K562 (cell line): ENCODE data around the gene NBEAL2. TPM values are rescaled to one million over a fixed set of nuclear protein-coding genes. Genes with fewer than 3 reads are reported as not detected.

Experiments
- AFF4 ChIP-seq: sonication (generic); formaldehyde crosslinking; IDR thresholded peaks from 2 replicates; pipeline ENCODE4 v1.8.0; 2023; ENCODE audit warnings: mild to moderate bottlenecking, missing genetic modification reagents
- ARID1B ChIP-seq: fragments of 450-650 bp; IDR thresholded peaks from 2 replicates; pipeline ENCODE4 v1.6.1; 2016; ENCODE audit warnings: antibody characterized with exemption, mild to moderate bottlenecking, inconsistent platforms
- ARNT ChIP-seq, 2 experiments: fragments of 450-650 bp; IDR thresholded peaks; 2 replicates each; pipeline ENCODE4 v1.6.1; 2016; ENCODE audit warnings: mild to moderate bottlenecking in 1 of 2
- BCOR ChIP-seq: fragments of 450-650 bp; IDR thresholded peaks from 2 replicates; pipeline ENCODE4 v1.6.1; 2016
- BHLHE40 ChIP-seq: IDR thresholded peaks from 2 replicates; pipeline ENCODE4 v1.6.1; 2011; ENCODE audit warnings: low read length, improper control_type of control experiment
- BRF1 ChIP-seq: IDR thresholded peaks from 3 replicates; pipeline ENCODE4 v1.6.1; 2011; ENCODE audit warnings: borderline replicate concordance, mild to moderate bottlenecking; ENCODE audit not compliant: insufficient read length; ENCODE audit errors: extremely low read depth
- ELF4 ChIP-seq: fragments of 450-650 bp; formaldehyde crosslinking; IDR thresholded peaks from 2 replicates; pipeline ENCODE4 v1.4.0; 2022; ENCODE audit warnings: missing genetic modification characterization
- FIP1L1 ChIP-seq: fragments of 200-400 bp; formaldehyde crosslinking; IDR thresholded peaks from 2 replicates; pipeline ENCODE4 v1.6.1; 2018; ENCODE audit warnings: mild to moderate bottlenecking, low read depth, low read length; ENCODE audit not compliant: poor library complexity, severe bottlenecking
- FOXA1 ChIP-seq: fragments of 450-650 bp; IDR thresholded peaks from 2 replicates; pipeline ENCODE4 v1.6.1; 2016; ENCODE audit warnings: mild to moderate bottlenecking, borderline replicate concordance
- HSF4 ChIP-seq: fragments of 250-450 bp; sonication (Bioruptor Pico); IDR thresholded peaks from 2 replicates; pipeline ENCODE4 v2.1.2; 2022; ENCODE audit warnings: mild to moderate bottlenecking, moderate library complexity, borderline replicate concordance
- MTA2 ChIP-seq: fragments of 450-650 bp; IDR thresholded peaks from 2 replicates; pipeline ENCODE4 v1.6.1; 2016; ENCODE audit warnings: low read depth
- NCOA4 ChIP-seq: fragments of 450-650 bp; IDR thresholded peaks from 2 replicates; pipeline ENCODE4 v1.6.1; 2018; ENCODE audit warnings: mild to moderate bottlenecking; ENCODE audit not compliant: partially characterized antibody
- RFX1 ChIP-seq: fragments of 450-650 bp; IDR thresholded peaks from 2 replicates; pipeline ENCODE4 v1.6.1; 2016; ENCODE audit warnings: mild to moderate bottlenecking, moderate library complexity
- SRSF3 ChIP-seq: fragments of 200-400 bp; formaldehyde crosslinking; IDR thresholded peaks from 2 replicates; pipeline ENCODE4 v1.6.1; 2016; ENCODE audit warnings: mild to moderate bottlenecking, low read length, moderate library complexity; ENCODE audit not compliant: insufficient read depth
- TFE3 ChIP-seq: fragments of 450-650 bp; formaldehyde crosslinking; IDR thresholded peaks from 2 replicates; pipeline ENCODE4 v1.4.0; 2020; ENCODE audit warnings: mild to moderate bottlenecking, mixed read lengths
- TGIF2 ChIP-seq: sonication (generic); formaldehyde crosslinking; IDR thresholded peaks from 2 replicates; pipeline ENCODE4 v1.8.1; 2022; ENCODE audit warnings: mild to moderate bottlenecking, missing genetic modification reagents, moderate library complexity
- TOE1 ChIP-seq, 2 experiments: fragments of 450-650 bp in 1 of 2; sonication (generic) in 1 of 2; formaldehyde crosslinking in 1 of 2; IDR thresholded peaks; 2 replicates each; pipeline versions ENCODE4 v1.7.1 to v1.8.0; 2016 to 2022; ENCODE audit warnings: borderline replicate concordance in 2 of 2, mild to moderate bottlenecking in 2 of 2, antibody characterized with exemption in 1 of 2, inconsistent platforms in 1 of 2, low read depth in 1 of 2, missing genetic modification reagents in 1 of 2, moderate library complexity in 1 of 2
- XRCC3 ChIP-seq: fragments of 450-650 bp; IDR thresholded peaks from 2 replicates; pipeline ENCODE4 v1.6.1; 2017; ENCODE audit warnings: mild to moderate bottlenecking, moderate library complexity
- ZC3H4 ChIP-seq: sonication (generic); formaldehyde crosslinking; IDR thresholded peaks from 2 replicates; pipeline ENCODE4 v1.9.0; 2021; ENCODE audit warnings: missing genetic modification reagents, borderline replicate concordance
- ZNF436 ChIP-seq: fragments of 250-450, 450-650 bp; sonication (Bioruptor Pico); formaldehyde crosslinking; IDR thresholded peaks from 2 replicates; pipeline ENCODE4 v1.7.0; 2020; ENCODE audit warnings: mild to moderate bottlenecking
- ZNF740 ChIP-seq, 3 experiments: fragments of 200-800 bp in 1 of 3; sonication (Bioruptor generic) in 1 of 3; sonication (generic) in 1 of 3; formaldehyde crosslinking in 1 of 3; IDR thresholded peaks; 2 replicates each; pipeline versions ENCODE4 v1.6.1 to v1.8.0; 2016 to 2022; ENCODE audit warnings: mild to moderate bottlenecking in 2 of 3, missing compliant biosample characterization in 2 of 3, missing genetic modification characterization in 2 of 3, missing genetic modification reagents in 1 of 3
- polyA plus RNA-seq, 8 experiments: library from polyadenylated mRNA; depleted of rRNA in 4 of 8; stranded (reverse) in 5 of 8; unstranded in 3 of 8; fragments of >200 nt; fragmentation: Nextera tagmentation in 2 of 8; fragmentation: Illumina TruSeq in 1 of 8; extraction: Ambion mirVana in 2 of 8; extraction: Trizol in 1 of 8; gene quantifications; 2 replicates each; pipeline versions ENCODE4 v1.2.1 to v1.2.3, GENCODE V29; 2011 to 2014; ENCODE audit warnings: inconsistent platforms in 1 of 8, missing spikeins in 1 of 8
- total RNA-seq, 7 experiments: library from RNA; depleted of rRNA in 6 of 7; stranded (reverse); fragments of >200 nt in 6 of 7; fragmentation: Illumina TruSeq in 2 of 7; extraction: Trizol in 2 of 7; gene quantifications; 2 replicates each; pipeline versions ENCODE4 v1.2.1 to v1.2.3, GENCODE V29; 2011 to 2021; ENCODE audit warnings: low replicate concordance in 1 of 7

Gene NBEAL2
- total and polyA plus RNA-seq, 9 of the 15 experiments (the other 6 are each of a cell fraction or from before 2014, with no cell fraction given) = 0.06 to 114 (median 29.6) TPM

- TF ChIP-seq TFE3 = peak; percentile 2; the same call in 1 of the 2 replicates
- no peak for TF ChIP-seq XRCC3
- TF ChIP-seq TGIF2 (CRISPR knock-in tag) = no peak
- TF ChIP-seq AFF4 = peak; percentile 32; the same call in 1 of the 2 replicates
- peak; percentile 87 for TF ChIP-seq TOE1 (IDR thresholded peaks at IDR 0.05; ENCODE audit: borderline replicate concordance)
- no peak for TF ChIP-seq TOE1 (CRISPR knock-in tag; IDR thresholded peaks at IDR 0.05; ENCODE audit: borderline replicate concordance, low read depth)
- TF ChIP-seq FIP1L1 = peak; percentile 73
- no peak; the same call in 1 of the 2 replicates for TF ChIP-seq MTA2
- TF ChIP-seq BCOR = no peak
- peak; percentile 95 for TF ChIP-seq ELF4 (CRISPR knock-in tag)
- TF ChIP-seq ZNF436 (CRISPR knock-in tag) = peak; percentile 49
- TF ChIP-seq BRF1 = no peak
- no peak for TF ChIP-seq ZC3H4 (CRISPR knock-in tag)
- TF ChIP-seq FOXA1 = no peak
- no peak for TF ChIP-seq RFX1
- peak in 1 of 2 experiments; percentile 89; a peak in 2 of 4 replicates for TF ChIP-seq ARNT (IDR thresholded peaks at IDR 0.05)
- peak; percentile 70; the same call in 1 of the 2 replicates for TF ChIP-seq ZNF740 (CRISPR knock-in tag; IDR thresholded peaks at IDR 0.05)
- TF ChIP-seq ZNF740 (tag; IDR thresholded peaks at IDR 0.05) = no peak
- peak; percentile 97 for TF ChIP-seq NCOA4
- peak; percentile 75 for TF ChIP-seq BHLHE40
- TF ChIP-seq SRSF3 = no peak
- TF ChIP-seq ARID1B = peak; percentile 83
- TF ChIP-seq HSF4 (CRISPR knock-in tag) = no peak
These were observed 2.9 kb upstream of the NBEAL2 start, which contains the start of gene CCDC12 (continued) for GRCh38 chr3:46976326-46977190.
